ENCODE measurements around the gene SMIM27.

Gene SMIM27

GRCh38 chr9:32572900-32573523 is 20.9 kb downstream of the SMIM27 start, which contains the start of gene NDUFB6:
TSS of gene NDUFB6 (minus strand) at chr9:32573159. CDS start at chr9:32573060, 99 bp downstream.
- Mint-ChIP-seq H3K4me3 (peak within 1 kb of the TSS; percentile 97), H3K27me3 (peaks cover 7% of the 10 kb centered on the region), H3K9me3 (no peaks in the 10 kb centered on the region), H3K4me1 (ENCODE audit: low read depth) (peaks cover 19% of the 10 kb centered on the region), H3K27ac (peak within 1 kb of the TSS; percentile 92), H3K36me3 (ENCODE audit: low read depth) (peaks cover 21% of the 10 kb centered on the region)
- intact Hi-C loops (cut with micrococcal nuclease): loop anchor here (1.0 to 5.0 kb wide), 3 partner anchors 21 to 188 kb away; partner anchors contain the start of genes ACO1, RIGI, SMIM27 and TOPORS

GRCh38 chr9:32573821-32574220 is 21.7 kb downstream of the SMIM27 start:
- intact Hi-C loops (cut with micrococcal nuclease): loop anchor here (2.0 to 5.0 kb wide), 2 partner anchors 47 to 189 kb away; partner anchors contain the start of genes ACO1 and RIGI
- H3K27ac Mint-ChIP-seq: peak overlapping the region; percentile 92
- no peak overlapping the region for H3K4me3 Mint-ChIP-seq
- peaks cover 17% of the 10 kb centered on the region for H3K36me3 Mint-ChIP-seq (ENCODE audit: low read depth)
- no peaks in the 10 kb centered on the region for H3K9me3 Mint-ChIP-seq
- H3K27me3 Mint-ChIP-seq: peaks cover 12% of the 10 kb centered on the region
- H3K4me1 Mint-ChIP-seq (ENCODE audit: low read depth): peaks cover 19% of the 10 kb centered on the region

GRCh38 chr9:32574858-32575257 is 22.7 kb downstream of the SMIM27 start:
- Mint-ChIP-seq H3K9me3 (no peaks in the 10 kb centered on the region), H3K4me1 (ENCODE audit: low read depth) (peaks cover 17% of the 10 kb centered on the region), H3K27me3 (peaks cover 17% of the 10 kb centered on the region), H3K36me3 (ENCODE audit: low read depth) (peaks cover 15% of the 10 kb centered on the region), H3K4me3 (no peak overlapping the region), H3K27ac (no peak overlapping the region)
- intact Hi-C loops (cut with micrococcal nuclease): loop anchor here (5.0 kb wide), 1 partner anchor 48 kb away; the partner anchor contains the start of gene RIGI

DNA sequence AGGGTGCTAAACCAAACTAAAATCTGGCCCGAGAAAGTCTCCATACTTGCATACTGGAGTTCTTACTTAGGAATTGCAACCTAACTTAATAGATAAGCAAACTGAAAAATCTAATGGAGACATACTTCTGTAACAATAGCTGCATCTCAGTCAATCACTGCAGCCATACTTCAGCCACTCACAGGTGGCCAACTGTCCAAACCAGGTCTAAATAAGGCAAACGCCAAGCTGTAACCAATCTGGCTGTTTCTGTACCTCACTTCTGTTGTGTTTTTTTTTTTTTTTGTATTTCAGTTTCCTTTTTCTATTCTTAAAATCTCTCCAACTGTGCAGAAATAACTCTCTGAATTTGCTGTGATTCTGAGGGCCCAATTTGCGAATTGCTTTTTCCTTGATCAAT is 25.2 kb downstream of the SMIM27 start:
- peaks cover 11% of the 10 kb centered on the region for H3K4me1 Mint-ChIP-seq (ENCODE audit: low read depth)
- H3K36me3 Mint-ChIP-seq (ENCODE audit: low read depth): peaks cover 8% of the 10 kb centered on the region
- no peaks in the 10 kb centered on the region for H3K9me3 Mint-ChIP-seq
- intact Hi-C loops (cut with micrococcal nuclease): no loop called here
- no peak overlapping the region for H3K4me3 Mint-ChIP-seq
- H3K27ac Mint-ChIP-seq: no peak overlapping the region
- H3K27me3 Mint-ChIP-seq: peaks cover 30% of the 10 kb centered on the region

- peaks cover 2% of the 10 kb centered on the region for H3K4me1 Mint-ChIP-seq (ENCODE audit: low read depth)
- no peak overlapping the region for H3K27ac Mint-ChIP-seq
- no peaks in the 10 kb centered on the region for H3K36me3 Mint-ChIP-seq (ENCODE audit: low read depth)
- no peaks in the 10 kb centered on the region for H3K9me3 Mint-ChIP-seq
- H3K4me3 Mint-ChIP-seq: no peak overlapping the region
- intact Hi-C loops (cut with micrococcal nuclease): loop anchor here (1.0 kb wide), 1 partner anchor 201 kb away; no protein-coding TSS in a partner anchor
- peaks cover 34% of the 10 kb centered on the region for H3K27me3 Mint-ChIP-seq
Observed at GRCh38 chr9:32578976-32579375, 26.8 kb downstream of the SMIM27 start.

GRCh38 chr9:32579706-32580331 is 27.7 kb downstream of the SMIM27 start:
- no peak overlapping the region for H3K27ac Mint-ChIP-seq
- H3K36me3 Mint-ChIP-seq (ENCODE audit: low read depth): no peaks in the 10 kb centered on the region
- intact Hi-C loops (cut with micrococcal nuclease): loop anchor here (1.0 kb wide), 1 partner anchor 202 kb away; no protein-coding TSS in a partner anchor
- H3K9me3 Mint-ChIP-seq: no peaks in the 10 kb centered on the region
- no peak overlapping the region for H3K4me3 Mint-ChIP-seq
- peaks cover 37% of the 10 kb centered on the region for H3K27me3 Mint-ChIP-seq
- no peaks in the 10 kb centered on the region for H3K4me1 Mint-ChIP-seq (ENCODE audit: low read depth)

- Mint-ChIP-seq H3K4me1 (ENCODE audit: low read depth) (no peaks in the 10 kb centered on the region), H3K27me3 (peaks cover 40% of the 10 kb centered on the region), H3K9me3 (no peaks in the 10 kb centered on the region), H3K4me3 (no peak overlapping the region), H3K27ac (no peak overlapping the region), H3K36me3 (ENCODE audit: low read depth) (no peaks in the 10 kb centered on the region)
- intact Hi-C loops (cut with micrococcal nuclease): no loop called here
Observed at GRCh38 chr9:32580631-32581300, 28.6 kb downstream of the SMIM27 start.

GRCh38 chr9:32581512-32582143 is 29.5 kb downstream of the SMIM27 start:
- no peaks in the 10 kb centered on the region for H3K36me3 Mint-ChIP-seq (ENCODE audit: low read depth)
- H3K27ac Mint-ChIP-seq: no peak overlapping the region
- no peak overlapping the region for H3K4me3 Mint-ChIP-seq
- intact Hi-C loops (cut with micrococcal nuclease): no loop called here
- no peaks in the 10 kb centered on the region for H3K9me3 Mint-ChIP-seq
- peaks cover 43% of the 10 kb centered on the region for H3K27me3 Mint-ChIP-seq
- H3K4me1 Mint-ChIP-seq (ENCODE audit: low read depth): no peaks in the 10 kb centered on the region

GRCh38 chr9:32584784-32585183 is 32.7 kb downstream of the SMIM27 start:
- no peak overlapping the region for H3K27ac Mint-ChIP-seq
- intact Hi-C loops (cut with micrococcal nuclease): no loop called here
- peaks cover 35% of the 10 kb centered on the region for H3K27me3 Mint-ChIP-seq
- no peaks in the 10 kb centered on the region for H3K36me3 Mint-ChIP-seq (ENCODE audit: low read depth)
- no peaks in the 10 kb centered on the region for H3K9me3 Mint-ChIP-seq
- H3K4me1 Mint-ChIP-seq (ENCODE audit: low read depth): no peaks in the 10 kb centered on the region
- H3K4me3 Mint-ChIP-seq: no peak overlapping the region

DNA sequence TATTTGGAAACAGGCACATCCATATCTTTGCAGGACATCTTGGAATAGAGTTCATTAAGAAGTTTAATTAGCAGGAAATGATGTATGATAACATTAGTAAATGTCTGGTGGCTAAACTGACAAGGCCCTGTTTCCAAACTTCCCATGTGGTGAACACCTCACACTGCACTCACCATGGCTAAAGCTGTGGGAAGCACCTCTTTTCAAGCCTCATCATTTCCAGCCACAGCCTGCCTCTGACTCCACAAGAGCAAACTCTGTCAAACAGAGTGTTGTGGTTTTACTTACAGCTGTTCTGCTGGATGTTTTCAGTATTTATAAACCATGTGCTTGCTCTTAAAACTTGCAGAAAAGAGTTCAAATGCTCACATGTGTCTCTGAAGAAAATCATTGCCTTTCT is 35.8 kb downstream of the SMIM27 start:
- no peaks in the 10 kb centered on the region for H3K36me3 Mint-ChIP-seq (ENCODE audit: low read depth)
- no peak overlapping the region for H3K27ac Mint-ChIP-seq
- H3K4me1 Mint-ChIP-seq (ENCODE audit: low read depth): no peaks in the 10 kb centered on the region
- H3K27me3 Mint-ChIP-seq: peaks cover 32% of the 10 kb centered on the region
- intact Hi-C loops (cut with micrococcal nuclease): no loop called here
- H3K4me3 Mint-ChIP-seq: no peak overlapping the region
- H3K9me3 Mint-ChIP-seq: no peaks in the 10 kb centered on the region

DNA sequence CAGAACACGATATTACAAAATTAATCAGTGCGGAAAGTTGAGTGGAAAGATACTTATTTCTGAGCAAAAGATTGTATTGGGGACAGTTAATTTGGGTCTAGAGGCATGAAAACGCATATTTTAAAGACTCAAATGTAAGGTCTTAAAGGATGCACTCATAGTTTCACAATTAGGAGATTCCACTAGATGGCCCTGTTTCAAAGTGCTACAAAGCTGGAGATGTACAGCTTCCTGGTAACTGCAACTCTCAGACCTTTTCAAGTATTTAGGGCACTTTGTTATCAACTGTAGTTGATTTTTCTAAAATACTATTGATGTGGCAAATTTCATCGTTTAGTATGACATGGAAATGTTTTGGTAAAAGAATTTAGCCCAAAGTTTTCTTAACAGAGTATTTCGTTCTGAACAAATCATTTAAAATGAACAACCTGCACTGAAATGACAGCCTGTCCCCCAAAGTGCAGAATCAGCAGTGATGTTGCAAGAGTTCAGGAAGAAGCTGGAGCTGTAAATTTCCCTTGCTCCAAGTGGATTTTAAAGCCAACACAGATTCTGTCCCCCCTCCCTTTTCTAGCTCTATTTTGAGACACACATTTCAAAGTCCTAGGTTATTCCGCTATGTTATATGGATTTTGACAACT is 37.1 kb downstream of the SMIM27 start:
- Mint-ChIP-seq H3K4me1 (ENCODE audit: low read depth) (no peaks in the 10 kb centered on the region), H3K36me3 (ENCODE audit: low read depth) (no peaks in the 10 kb centered on the region), H3K9me3 (no peaks in the 10 kb centered on the region), H3K27ac (no peak overlapping the region), H3K27me3 (peaks cover 33% of the 10 kb centered on the region), H3K4me3 (no peak overlapping the region)
- intact Hi-C loops (cut with micrococcal nuclease): loop anchor here (1.0 kb wide), 1 partner anchor 379 kb away; no protein-coding TSS in a partner anchor

DNA sequence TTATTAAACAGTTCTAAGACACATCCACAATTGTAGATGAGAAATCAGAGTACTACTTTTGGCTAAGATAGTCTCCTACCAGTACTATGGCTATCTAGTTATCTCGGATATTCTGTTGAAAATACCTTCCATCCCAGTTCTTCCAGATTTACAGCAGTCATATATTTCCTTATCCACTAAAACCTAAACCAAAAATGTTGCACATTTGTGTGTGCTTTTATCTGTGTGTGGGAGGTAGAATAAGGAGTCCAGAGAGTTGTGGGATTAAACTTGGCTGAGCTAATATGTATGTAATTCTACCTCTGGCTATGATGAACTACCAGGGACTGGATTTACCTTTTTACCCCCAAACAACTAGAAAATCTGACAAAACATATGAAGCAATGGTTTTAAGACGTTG is 38.3 kb downstream of the SMIM27 start:
- intact Hi-C loops (cut with micrococcal nuclease): no loop called here
- Mint-ChIP-seq H3K9me3 (no peaks in the 10 kb centered on the region), H3K27ac (no peak overlapping the region), H3K4me1 (ENCODE audit: low read depth) (no peaks in the 10 kb centered on the region), H3K36me3 (ENCODE audit: low read depth) (no peaks in the 10 kb centered on the region), H3K4me3 (no peak overlapping the region), H3K27me3 (peaks cover 30% of the 10 kb centered on the region)

DNA sequence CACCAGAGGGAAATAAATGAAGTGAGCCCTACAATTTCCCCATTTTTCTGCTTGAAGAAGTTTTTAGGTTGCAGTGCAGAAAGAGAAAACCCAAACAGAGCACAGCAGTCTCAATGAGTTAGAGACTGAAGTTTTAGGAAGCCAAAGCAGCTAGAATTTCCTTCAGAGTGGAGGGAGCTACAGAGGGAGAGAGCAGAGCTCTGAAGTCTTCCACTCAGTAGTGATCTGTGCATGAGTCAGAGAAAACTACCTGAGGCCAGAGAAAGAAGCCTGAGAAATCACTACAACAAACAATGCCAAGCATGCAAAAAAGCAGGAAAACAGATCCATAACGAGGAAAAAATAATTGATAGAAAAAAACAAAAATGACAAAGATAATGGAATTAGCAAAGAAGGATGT is 38.8 kb downstream of the SMIM27 start:
- H3K9me3 Mint-ChIP-seq: no peaks in the 10 kb centered on the region
- peaks cover 26% of the 10 kb centered on the region for H3K27me3 Mint-ChIP-seq
- H3K4me1 Mint-ChIP-seq (ENCODE audit: low read depth): peaks cover under 1% of the 10 kb centered on the region
- H3K27ac Mint-ChIP-seq: no peak overlapping the region
- no peaks in the 10 kb centered on the region for H3K36me3 Mint-ChIP-seq (ENCODE audit: low read depth)
- no peak overlapping the region for H3K4me3 Mint-ChIP-seq
- intact Hi-C loops (cut with micrococcal nuclease): no loop called here
